Astrocyte (in vitro differentiated cells and primary cell): ENCODE data around the gene NGB. TPM values are rescaled to one million over a fixed set of nuclear protein-coding genes. Genes with fewer than 3 reads are reported as not detected.

Experiments
- DNase-seq: peaks from one replicate; pipeline ENCODE4 v3.0.0-alpha.2; 2010; ENCODE audit warnings: low read depth
- FAIRE-seq: peaks from 2 replicates; lab custom pipeline; 2011; peaks lifted over from hg19 to GRCh38; lab: Jason Lieb, UNC
- H2AFZ ChIP-seq: 2 replicates; pipeline ENCODE4 v1.6.0; 2012; ENCODE audit warnings: low read depth, low read length, inconsistent platforms
- H3K27ac ChIP-seq: 2 replicates; pipeline ENCODE4 v1.5.1; 2011; ENCODE audit warnings: low read depth, low read length, inconsistent platforms
- H3K27me3 ChIP-seq: 2 replicates; pipeline ENCODE4 v1.6.0; 2011; ENCODE audit warnings: low read length, inconsistent platforms; ENCODE audit not compliant: insufficient read depth
- H3K36me3 ChIP-seq: 2 replicates; pipeline ENCODE4 v1.5.1; 2011; ENCODE audit warnings: low read length, inconsistent platforms; ENCODE audit not compliant: insufficient read depth
- H3K4me1 ChIP-seq: 2 replicates; pipeline ENCODE4 v1.5.1; 2011; ENCODE audit warnings: low read length, inconsistent platforms; ENCODE audit not compliant: insufficient read depth
- H3K4me2 ChIP-seq: 2 replicates; pipeline ENCODE4 v1.6.0; 2012; ENCODE audit warnings: low read length, inconsistent platforms
- H3K4me3 ChIP-seq: 2 replicates; pipeline ENCODE4 v1.5.1; 2011; ENCODE audit warnings: low read depth, mild to moderate bottlenecking, low read length, inconsistent platforms; ENCODE audit not compliant: insufficient read depth
- H3K79me2 ChIP-seq: 2 replicates; pipeline ENCODE4 v1.6.0; 2012; ENCODE audit warnings: mild to moderate bottlenecking, low read length, inconsistent platforms; ENCODE audit not compliant: insufficient read depth
- H3K9ac ChIP-seq: 2 replicates; pipeline ENCODE4 v1.6.0; 2012; ENCODE audit warnings: mild to moderate bottlenecking, low read length, inconsistent platforms
- H3K9me3 ChIP-seq: 2 replicates; pipeline ENCODE4 v1.5.1; 2012; ENCODE audit warnings: low read depth, mild to moderate bottlenecking, low read length, inconsistent platforms; ENCODE audit not compliant: insufficient read depth
- H4K20me1 ChIP-seq: 2 replicates; pipeline ENCODE4 v1.6.0; 2012; ENCODE audit warnings: low read length, inconsistent platforms; ENCODE audit not compliant: insufficient read depth
- H3K27ac Mint-ChIP-seq: one replicate; pipeline ENCODE4 v1.8.0; 2021; ENCODE audit warnings: mild to moderate bottlenecking, mixed read lengths; ENCODE audit not compliant: unreplicated experiment
- H3K27me3 Mint-ChIP-seq: one replicate; pipeline ENCODE4 v1.8.0; 2021; ENCODE audit warnings: low read depth, mixed read lengths; ENCODE audit not compliant: unreplicated experiment
- H3K36me3 Mint-ChIP-seq: one replicate; pipeline ENCODE4 v1.8.0; 2021; ENCODE audit warnings: low read depth, mixed read lengths; ENCODE audit not compliant: unreplicated experiment
- H3K4me1 Mint-ChIP-seq: one replicate; pipeline ENCODE4 v1.8.0; 2021; ENCODE audit warnings: low read depth, mixed read lengths; ENCODE audit not compliant: unreplicated experiment
- H3K4me3 Mint-ChIP-seq: one replicate; pipeline ENCODE4 v1.8.0; 2021; ENCODE audit warnings: mild to moderate bottlenecking, moderate library complexity, mixed read lengths; ENCODE audit not compliant: unreplicated experiment
- H3K9me3 Mint-ChIP-seq: one replicate; pipeline ENCODE4 v1.8.0; 2021; ENCODE audit warnings: mild to moderate bottlenecking, mixed read lengths; ENCODE audit not compliant: unreplicated experiment
- CTCF ChIP-seq: IDR thresholded peaks from 2 replicates; pipeline ENCODE4 v1.5.1; 2011; ENCODE audit warnings: low read depth, mild to moderate bottlenecking, inconsistent platforms, low read length, moderate library complexity; ENCODE audit not compliant: insufficient read depth
- EZH2 ChIP-seq: IDR thresholded peaks from 2 replicates; pipeline ENCODE4 v1.6.1; 2012; ENCODE audit warnings: mild to moderate bottlenecking, low read length, inconsistent platforms; ENCODE audit not compliant: insufficient read depth
- total RNA-seq: library from RNA; stranded (reverse); gene quantifications from 2 replicates; pipeline ENCODE4 v1.2.1, GENCODE V29; 2021

NGB gene
- total RNA-seq, 1 donor from 2014 or later = not detected

DNA sequence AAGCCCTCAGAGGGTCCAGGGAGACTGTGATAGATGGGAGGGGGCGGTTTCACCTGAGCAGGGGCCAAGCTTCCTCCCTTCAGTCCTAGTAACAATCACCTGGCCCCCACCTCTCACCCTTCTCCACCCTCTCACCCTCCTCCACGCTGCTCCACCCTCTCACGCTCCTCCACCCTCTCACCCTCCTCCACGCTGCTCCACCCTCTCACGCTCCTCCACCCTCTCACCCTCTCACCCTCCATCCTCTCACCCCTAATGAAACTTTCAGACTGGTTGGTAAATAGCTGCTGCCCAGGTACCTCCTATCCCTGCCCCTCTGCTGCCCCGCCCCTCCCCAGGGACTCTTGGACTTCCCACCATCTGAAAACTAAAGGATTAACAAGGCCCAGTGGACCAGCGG lies 34.2 kb downstream of the NGB start:
- Histone ChIP-seq H3K9ac (no peak overlapping the region), H2AFZ (no peak overlapping the region), H3K27ac (no peak overlapping the region), H4K20me1 (no peaks in the 10 kb centered on the region), H3K27me3 (peaks cover 2% of the 10 kb centered on the region), H3K79me2 (no peaks in the 10 kb centered on the region), H3K9me3 (no peaks in the 10 kb centered on the region), H3K36me3 (no peaks in the 10 kb centered on the region), H3K4me1 (no peaks in the 10 kb centered on the region), H3K4me2 (no peak overlapping the region), H3K4me3 (no peak overlapping the region)
- no peak for FAIRE-seq
- DNase-seq = no peak
- Mint-ChIP-seq H3K36me3 (peaks cover 12% of the 10 kb centered on the region), H3K4me3 (no peak overlapping the region), H3K4me1 (no peaks in the 10 kb centered on the region), H3K27ac (no peak overlapping the region), H3K9me3 (peaks cover 3% of the 10 kb centered on the region), H3K27me3 (peaks cover 38% of the 10 kb centered on the region)
- no peak for TF ChIP-seq EZH2
- no peak for TF ChIP-seq CTCF

DNA sequence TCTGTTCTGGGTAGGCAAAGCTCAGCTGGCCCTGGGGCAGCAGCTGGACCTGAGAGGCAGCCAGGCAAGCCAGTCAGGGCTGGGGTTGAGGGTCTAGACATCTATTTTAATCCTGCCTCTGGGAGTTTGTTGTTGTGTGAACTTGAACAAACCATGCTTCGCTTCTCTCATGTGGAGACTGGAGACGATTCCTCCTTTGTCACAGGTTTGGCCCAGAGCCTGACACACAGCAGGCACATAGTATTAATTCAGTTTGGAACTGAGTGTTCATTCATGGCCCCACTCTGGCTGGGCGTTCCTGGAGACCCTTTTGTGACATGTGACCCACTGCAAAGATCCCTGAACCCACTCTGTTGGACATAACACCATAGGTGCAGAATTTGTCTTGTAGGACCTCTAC lies 39.3 kb downstream of the NGB start:
- no peak overlapping the region for H3K27ac ChIP-seq
- no peaks in the 10 kb centered on the region for H4K20me1 ChIP-seq
- H3K9ac ChIP-seq = no peak overlapping the region
- no peaks in the 10 kb centered on the region for H3K79me2 ChIP-seq
- FAIRE-seq (no peak), DNase-seq (no peak)
- TF ChIP-seq EZH2 = no peak
- no peak for TF ChIP-seq CTCF
- peaks cover 24% of the 10 kb centered on the region for H3K36me3 Mint-ChIP-seq
- no peak overlapping the region for H3K4me2 ChIP-seq
- H3K9me3 ChIP-seq = no peaks in the 10 kb centered on the region
- peaks cover 33% of the 10 kb centered on the region for H3K27me3 Mint-ChIP-seq
- no peak overlapping the region for H3K4me3 Mint-ChIP-seq
- H3K27me3 ChIP-seq = no peaks in the 10 kb centered on the region
- H3K36me3 ChIP-seq = no peaks in the 10 kb centered on the region
- H3K4me1 ChIP-seq = no peaks in the 10 kb centered on the region
- no peak overlapping the region for H2AFZ ChIP-seq
- no peak overlapping the region for H3K27ac Mint-ChIP-seq
- peaks cover 8% of the 10 kb centered on the region for H3K9me3 Mint-ChIP-seq
- H3K4me1 Mint-ChIP-seq = no peaks in the 10 kb centered on the region
- H3K4me3 ChIP-seq = no peak overlapping the region

GRCh38 chr14:77230914-77231313 lies 40.1 kb downstream of the NGB start:
- no peaks in the 10 kb centered on the region for H4K20me1 ChIP-seq
- H3K4me3 Mint-ChIP-seq = no peak overlapping the region
- H3K27ac Mint-ChIP-seq = no peak overlapping the region
- no peaks in the 10 kb centered on the region for H3K79me2 ChIP-seq
- TF ChIP-seq EZH2 (no peak), CTCF (no peak)
- H3K27me3 ChIP-seq = no peaks in the 10 kb centered on the region
- H3K4me1 Mint-ChIP-seq = no peaks in the 10 kb centered on the region
- H3K27ac ChIP-seq = no peak overlapping the region
- no peaks in the 10 kb centered on the region for H3K9me3 ChIP-seq
- FAIRE-seq = no peak
- H2AFZ ChIP-seq = no peak overlapping the region
- no peak overlapping the region for H3K4me2 ChIP-seq
- H3K4me1 ChIP-seq = no peaks in the 10 kb centered on the region
- H3K27me3 Mint-ChIP-seq = peaks cover 36% of the 10 kb centered on the region
- peaks cover 8% of the 10 kb centered on the region for H3K9me3 Mint-ChIP-seq
- H3K9ac ChIP-seq = no peak overlapping the region
- H3K4me3 ChIP-seq = no peak overlapping the region
- no peaks in the 10 kb centered on the region for H3K36me3 ChIP-seq
- H3K36me3 Mint-ChIP-seq = peaks cover 29% of the 10 kb centered on the region
- no peak for DNase-seq
